GM18951 (cell line): ENCODE data around the gene SORCS1.
"Not testable (repeated sequence)": the region's sequence is repeated elsewhere in the genome, so short reads cannot be mapped to it uniquely, and the experiment has no call there.

Experiments
- POLR2A ChIP-seq: IDR thresholded peaks from 4 replicates; pipeline ENCODE4 v1.6.1; 2011; ENCODE audit warnings: mild to moderate bottlenecking; ENCODE audit not compliant: insufficient read length, insufficient read depth; ENCODE audit errors: extremely low read depth
- in situ Hi-C: fragments of 300-500 bp; cut with MboI; formaldehyde crosslinking; loops from one replicate; pipeline ENCODE4 v1.12.0; 2022; ENCODE audit warnings: low sequenced_read_pairs, mixed read lengths, inconsistent platforms; ENCODE audit not compliant: unreplicated experiment

SORCS1 gene

GRCh38 chr10:107051769-107052168, 112.7 kb downstream of the SORCS1 start:
- no peak for TF ChIP-seq POLR2A
- in situ Hi-C loops = no loop called here

- in situ Hi-C loops = no loop called here
- no peak for TF ChIP-seq POLR2A
Observed at GRCh38 chr10:107043461-107043860, 121.0 kb downstream of the SORCS1 start.

- in situ Hi-C loops = no loop called here
- TF ChIP-seq POLR2A = no peak
Observed at GRCh38 chr10:107037192-107038122, 127.0 kb downstream of the SORCS1 start.

GRCh38 chr10:107033799-107034422, 130.6 kb downstream of the SORCS1 start:
- no peak for TF ChIP-seq POLR2A
- in situ Hi-C loops = no loop called here

- in situ Hi-C loops = no loop called here
- no peak for TF ChIP-seq POLR2A
Observed at GRCh38 chr10:107032700-107033401, 131.7 kb downstream of the SORCS1 start.

- no peak for TF ChIP-seq POLR2A
- in situ Hi-C loops = no loop called here
Observed at GRCh38 chr10:107031931-107032699, 132.4 kb downstream of the SORCS1 start.

- no peak for TF ChIP-seq POLR2A
- in situ Hi-C loops = no loop called here
Observed at GRCh38 chr10:107028236-107028635, 136.3 kb downstream of the SORCS1 start.

GRCh38 chr10:107025676-107026075, 138.8 kb downstream of the SORCS1 start:
- TF ChIP-seq POLR2A = no peak
- in situ Hi-C loops = no loop called here

GRCh38 chr10:107024033-107024432, 140.5 kb downstream of the SORCS1 start:
- in situ Hi-C loops = not testable (repeated sequence)

GRCh38 chr10:107022600-107023354, 141.7 kb downstream of the SORCS1 start:
- in situ Hi-C loops = no loop called here
- TF ChIP-seq POLR2A = no peak

- in situ Hi-C loops = no loop called here
- TF ChIP-seq POLR2A = no peak
Observed at GRCh38 chr10:107019154-107019553, 145.4 kb downstream of the SORCS1 start.
